Measurements from ENCODE around the gene BIN1.

Gene BIN1

GRCh38 chr2:127071901-127072328 lies 35.0 kb downstream of the BIN1 start:
- no peak for DNase-seq

GRCh38 chr2:127070221-127070620 lies 36.7 kb downstream of the BIN1 start:
- no peak for DNase-seq

- no peak for DNase-seq
Observed at GRCh38 chr2:127069536-127069935, 37.4 kb downstream of the BIN1 start.

GRCh38 chr2:127069003-127069402 lies 38.0 kb downstream of the BIN1 start:
- no peak for DNase-seq

- DNase-seq = no peak
Observed at GRCh38 chr2:127068351-127068741, 38.6 kb downstream of the BIN1 start.

- peak; percentile 79 for DNase-seq
Observed at GRCh38 chr2:127067620-127068350, 39.2 kb downstream of the BIN1 start.

- DNase-seq = no peak
Observed at GRCh38 chr2:127066942-127067341, 40.0 kb downstream of the BIN1 start.

GRCh38 chr2:127065940-127066318 lies 41.0 kb downstream of the BIN1 start:
- no peak for DNase-seq

GRCh38 chr2:127065299-127065939 lies 41.5 kb downstream of the BIN1 start:
- DNase-seq = no peak

GRCh38 chr2:127064642-127065250 lies 42.2 kb downstream of the BIN1 start:
- peak; percentile 96 for DNase-seq

GRCh38 chr2:127063701-127064590 lies 43.0 kb downstream of the BIN1 start:
- no peak for DNase-seq

- DNase-seq = no peak
Observed at GRCh38 chr2:127061375-127062273, 45.3 kb downstream of the BIN1 start.

- no peak for DNase-seq
Observed at GRCh38 chr2:127060264-127060945, 46.5 kb downstream of the BIN1 start.

GRCh38 chr2:127059559-127059958 lies 47.4 kb downstream of the BIN1 start:
- no peak for DNase-seq

- no peak for DNase-seq
Observed at GRCh38 chr2:127058954-127059252, 48.1 kb downstream of the BIN1 start.

- no peak for DNase-seq
Observed at GRCh38 chr2:127058246-127058953, 48.6 kb downstream of the BIN1 start.

GRCh38 chr2:127057371-127058245 lies 49.3 kb downstream of the BIN1 start:
- DNase-seq = no peak

- DNase-seq = no peak
Observed at GRCh38 chr2:127056631-127057370, 50.2 kb downstream of the BIN1 start.

- no peak for DNase-seq
Observed at GRCh38 chr2:127056086-127056485, 50.9 kb downstream of the BIN1 start.

GRCh38 chr2:127055786-127056076 lies 51.2 kb downstream of the BIN1 start:
- no peak for DNase-seq
